DMS114 treated with DMSO at 0.1 percent for 48 hours (cell line): Measurements from ENCODE around the gene PARD6B.
"Not testable (repeated sequence)": the region's sequence is repeated elsewhere in the genome, so short reads cannot be mapped to it uniquely, and the experiment has no call there.

Experiments
- DNase-seq: peaks from one replicate; lab custom pipeline; 2025; ENCODE audit not compliant: unreplicated experiment; lab: John Stamatoyannopoulos, UW

The PARD6B gene

DNA sequence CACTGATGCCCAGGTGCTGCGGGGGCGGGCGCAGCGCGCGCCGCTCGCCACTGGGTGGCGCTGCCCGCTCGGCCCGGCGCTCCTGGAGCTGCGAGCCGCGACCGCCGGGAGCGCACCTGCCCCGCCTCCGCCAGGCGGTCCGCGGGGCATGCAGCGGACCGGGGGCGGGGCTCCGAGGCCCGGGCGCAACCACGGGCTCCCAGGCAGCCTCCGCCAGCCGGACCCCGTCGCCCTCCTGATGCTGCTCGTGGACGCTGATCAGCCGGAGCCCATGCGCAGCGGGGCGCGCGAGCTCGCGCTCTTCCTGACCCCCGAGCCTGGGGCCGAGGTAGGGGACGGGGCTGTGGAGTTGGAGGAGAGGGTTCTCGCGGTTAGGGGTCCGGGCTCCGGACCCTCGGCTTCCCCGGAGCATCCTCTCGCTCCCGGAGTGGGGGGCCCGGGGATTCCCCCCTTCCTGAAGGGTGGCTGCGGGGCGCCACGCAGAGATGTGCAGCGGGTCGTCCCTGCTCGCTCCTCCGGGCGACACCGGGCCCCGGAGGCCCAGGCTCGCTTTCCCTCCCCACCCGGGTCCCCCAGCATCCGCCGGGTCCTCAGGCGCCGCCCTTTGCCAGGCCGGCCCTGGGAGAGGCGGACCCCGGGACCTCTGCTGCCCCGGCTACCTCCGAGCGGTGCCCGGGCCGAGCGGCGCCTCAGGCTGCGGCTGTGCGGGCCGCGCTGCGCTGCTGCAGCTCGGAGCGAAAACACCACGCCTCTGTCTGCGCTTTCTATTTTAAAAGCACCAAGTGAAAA, 63.7 kb downstream of the PARD6B start, which contains the start of gene BCAS4:
Gene BCAS4, plus strand, starts transcription at position 216 of the 789 bp plus-strand sequence. Its CDS starts 23 bp downstream, at position 239.
- no peak for DNase-seq

DNA sequence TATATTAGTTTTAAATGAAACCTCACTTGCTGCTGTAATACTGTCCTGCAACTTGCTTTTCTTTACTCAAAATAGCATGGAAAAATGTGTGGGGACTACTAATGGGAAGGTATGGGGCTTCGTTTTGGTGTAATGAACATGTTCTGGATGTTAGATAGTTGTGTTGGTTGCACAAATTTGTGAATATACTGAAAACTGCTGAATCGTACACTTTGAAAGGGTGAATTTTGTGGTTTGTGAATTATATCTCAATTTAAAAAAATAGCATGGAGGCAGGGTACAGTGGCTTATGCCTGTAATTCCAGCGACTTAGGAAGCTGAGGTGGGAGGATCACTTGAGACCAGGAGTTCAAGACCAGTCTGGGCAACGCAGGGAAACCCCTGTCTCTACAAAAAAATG, 65.8 kb downstream of the PARD6B start:
- DNase-seq = no peak

DNA sequence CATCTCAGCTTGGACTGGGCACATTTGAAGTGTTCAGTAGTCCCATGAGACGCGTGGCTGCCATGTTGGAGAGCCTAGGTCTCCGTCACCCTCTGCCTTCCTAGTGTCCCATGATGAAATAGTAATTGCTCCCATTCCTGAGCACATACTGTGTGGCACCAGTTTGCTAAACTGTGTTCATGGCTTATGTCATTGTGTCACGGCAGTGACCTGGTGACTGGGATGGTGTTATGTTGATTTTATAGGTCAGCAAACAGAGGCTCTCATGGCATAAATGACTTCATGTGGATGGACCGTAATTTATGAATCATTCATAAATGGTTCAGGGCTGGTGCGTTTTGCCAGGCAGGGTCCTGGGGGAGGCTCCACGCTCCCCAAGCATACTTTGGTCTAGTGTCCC, 67.3 kb downstream of the PARD6B start:
- no peak for DNase-seq

DNA sequence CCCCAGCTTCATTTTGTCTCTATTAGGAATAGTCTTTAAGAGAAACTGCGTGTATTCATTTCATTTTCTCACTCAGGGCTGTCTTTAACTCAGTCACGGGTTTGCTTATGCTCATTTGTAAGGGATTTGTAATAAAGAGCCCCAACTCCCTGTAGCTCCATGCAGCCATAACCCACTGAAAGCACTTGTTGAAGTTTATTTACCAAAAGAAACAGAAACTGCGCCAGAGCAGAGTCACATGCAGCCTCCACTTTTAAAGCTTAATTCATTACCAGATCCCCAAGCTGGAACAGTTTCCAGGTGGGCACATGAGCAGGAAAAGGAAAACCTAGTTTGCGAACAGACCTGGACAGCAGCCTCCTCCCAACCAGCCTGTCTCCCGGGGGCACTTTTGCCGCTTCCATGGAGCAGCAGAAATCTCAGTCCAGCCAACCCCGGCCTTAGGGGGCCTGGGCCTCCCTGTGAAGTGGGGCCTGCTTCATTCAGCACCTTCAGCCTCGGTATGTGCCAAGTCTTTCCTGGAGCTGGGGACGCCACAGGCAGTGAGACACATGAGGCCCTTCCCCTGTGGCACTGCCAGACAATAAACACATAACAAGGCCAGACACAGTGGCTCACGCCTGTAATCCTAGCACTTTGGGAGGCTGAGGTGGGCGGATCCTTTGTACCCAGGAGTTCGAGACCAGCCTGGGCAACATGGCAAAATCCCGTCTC, 68.0 kb downstream of the PARD6B start:
- DNase-seq = no peak

DNA sequence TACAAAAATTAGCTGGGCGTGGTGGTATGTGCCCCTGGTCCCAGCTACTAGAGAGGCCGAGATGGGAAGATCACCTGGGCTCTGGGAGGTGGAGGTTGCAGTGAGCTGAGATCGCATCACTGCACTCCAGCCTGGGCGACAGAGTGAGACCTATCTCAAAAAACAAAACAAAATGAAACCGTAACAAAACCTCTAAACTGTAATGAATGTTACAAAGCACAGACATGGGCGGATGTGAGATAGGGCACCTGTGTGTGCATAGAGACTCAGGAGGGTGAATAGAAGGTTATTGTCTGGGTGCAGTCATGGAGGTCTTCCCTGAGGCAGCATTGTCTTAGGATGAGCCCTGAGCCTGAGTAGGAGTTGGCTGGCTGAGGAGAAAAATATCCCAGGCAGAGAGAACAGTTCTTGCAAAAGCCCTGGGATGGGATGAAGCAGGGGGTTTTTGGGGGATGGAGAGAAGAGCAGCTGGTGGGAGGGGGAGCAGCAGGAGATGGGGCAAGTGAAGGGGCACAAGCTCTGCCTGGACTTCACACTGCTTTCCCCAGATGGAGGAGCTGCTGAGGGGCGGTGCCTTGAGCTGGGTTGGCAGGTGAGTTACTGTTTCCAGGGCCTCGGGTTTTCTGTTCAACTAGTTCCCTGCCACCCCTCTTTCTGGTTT, 68.6 kb downstream of the PARD6B start:
- DNase-seq = no peak

DNA sequence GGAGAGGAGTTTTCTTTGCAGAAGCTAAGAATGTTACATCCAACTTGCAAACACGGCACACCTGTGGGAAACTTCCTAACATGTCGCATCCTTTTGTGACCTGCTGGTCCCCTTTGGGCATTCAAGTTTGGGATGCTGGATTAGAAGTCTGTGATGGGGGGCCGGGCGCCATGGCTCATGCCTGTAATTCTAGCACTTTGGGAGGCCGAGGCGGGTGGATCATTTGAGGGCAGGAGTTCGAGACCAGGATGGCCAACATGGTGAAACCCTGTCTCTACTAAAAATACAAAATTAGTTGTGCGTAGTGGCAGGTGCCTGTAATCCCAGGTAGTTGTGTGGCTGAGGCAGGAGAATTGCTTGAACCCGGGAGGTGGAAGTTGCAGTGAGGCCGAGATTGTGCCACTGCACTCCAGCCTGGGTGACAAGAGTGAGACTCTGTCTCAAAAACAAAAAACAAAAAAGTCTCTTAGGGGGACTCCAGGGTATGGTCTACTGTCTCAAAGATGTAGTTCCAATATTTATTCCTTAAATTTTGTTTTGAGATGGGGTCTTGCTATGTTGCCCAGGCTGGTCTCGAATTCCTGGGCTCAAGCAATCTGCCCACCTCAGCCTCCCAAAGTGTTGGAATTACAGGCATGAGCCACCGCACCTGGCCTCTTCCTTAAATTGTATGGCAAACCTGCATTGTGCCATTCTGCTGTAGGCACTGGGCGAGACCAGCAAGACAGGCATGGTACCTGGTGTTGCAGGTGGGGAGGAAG, 69.8 kb downstream of the PARD6B start:
- not testable (repeated sequence) for DNase-seq

DNA sequence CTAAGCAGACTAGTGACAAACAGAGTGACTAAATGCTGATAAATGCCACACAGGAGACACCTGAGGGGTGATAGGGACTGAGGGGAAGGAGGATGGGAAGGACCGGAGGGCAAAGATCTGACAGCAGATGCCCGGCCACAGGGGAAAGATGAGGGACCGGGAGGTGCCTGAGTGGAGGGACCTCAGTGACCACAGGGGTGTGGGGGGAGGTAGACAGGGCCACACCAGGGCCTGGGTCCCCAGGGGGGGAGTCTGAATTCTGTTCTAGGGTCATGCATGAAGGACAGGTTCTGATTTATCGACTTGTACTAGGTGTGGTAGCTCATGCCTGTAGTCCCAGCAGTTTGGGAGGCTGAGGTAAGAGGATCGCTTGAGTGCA, 70.4 kb downstream of the PARD6B start:
- no peak for DNase-seq

DNA sequence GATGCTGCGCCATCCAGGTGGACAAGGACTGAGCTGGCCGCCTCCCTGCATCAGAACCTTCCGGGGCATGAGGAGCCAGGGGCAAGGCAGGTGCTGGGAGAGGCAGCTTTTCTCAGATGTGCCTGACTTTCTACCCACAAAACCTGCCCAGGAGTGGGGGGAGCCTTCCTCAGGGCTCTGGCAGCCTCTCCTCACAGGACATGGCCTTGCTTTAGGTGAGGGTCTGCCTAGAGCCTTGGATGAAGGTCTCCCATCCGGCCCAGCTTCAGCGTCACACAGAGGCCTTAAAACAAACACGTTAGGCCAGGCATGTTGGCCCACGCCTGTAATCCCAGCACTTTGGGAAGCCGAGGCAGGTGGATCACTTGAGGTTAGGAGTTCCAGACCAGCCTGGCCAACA, 70.9 kb downstream of the PARD6B start:
- no peak for DNase-seq

DNA sequence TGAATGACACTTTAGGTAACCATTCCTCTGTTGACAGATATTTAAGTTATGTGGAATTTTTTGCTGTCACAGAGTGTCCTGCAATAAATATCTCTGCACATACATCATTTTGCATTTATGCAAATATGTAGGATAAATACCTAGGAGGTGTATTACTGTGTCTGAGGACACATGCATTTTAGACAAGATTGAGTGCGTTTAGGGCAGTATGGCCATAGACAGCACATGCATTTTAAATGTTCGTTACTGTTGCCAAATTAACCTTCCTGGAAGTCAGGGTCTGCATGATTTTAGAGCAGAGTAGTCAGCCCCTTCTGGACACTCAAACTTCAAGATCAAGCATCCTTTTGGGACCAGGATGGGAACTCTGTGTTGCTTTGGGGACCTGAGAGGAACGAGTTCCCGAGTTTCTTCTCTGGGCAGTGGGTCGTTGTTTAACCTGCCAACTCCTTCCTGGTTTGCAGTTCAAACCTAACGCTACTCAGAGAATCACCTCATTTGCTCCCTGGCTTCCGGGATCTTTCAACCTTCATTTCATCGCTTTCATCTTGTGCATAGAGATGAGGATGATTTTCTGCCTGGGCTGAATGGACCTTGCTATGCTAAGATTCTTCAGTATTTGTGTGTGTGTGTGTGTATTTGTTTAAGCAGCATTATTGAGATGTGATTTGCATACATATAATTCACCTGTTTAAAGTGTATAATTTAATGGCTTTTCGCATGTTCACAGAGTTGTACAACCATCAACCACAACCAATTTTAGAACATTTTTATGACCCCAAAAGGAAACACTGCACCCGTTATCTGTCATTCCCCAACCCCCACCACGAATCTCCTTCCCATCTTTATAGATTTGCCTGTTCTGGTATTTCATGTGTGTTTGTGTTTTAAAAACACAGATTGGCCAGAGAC, 73.3 kb downstream of the PARD6B start:
- DNase-seq = no peak

DNA sequence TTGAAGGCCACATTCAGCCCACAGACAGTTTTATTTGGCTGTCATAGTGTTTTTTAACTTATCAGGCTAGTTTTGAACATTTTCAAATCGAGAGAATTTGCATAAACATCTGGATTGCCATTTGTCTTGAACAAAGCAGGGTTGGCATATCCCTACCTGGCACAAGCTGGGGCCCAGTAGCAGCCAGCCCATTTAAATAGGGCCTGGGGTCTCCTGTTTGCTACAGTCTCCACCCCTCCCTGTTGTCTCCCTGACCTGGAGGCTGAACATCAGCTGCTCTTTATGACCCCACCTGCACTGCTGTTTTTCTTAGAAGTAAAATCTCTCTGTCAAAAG, 73.9 kb downstream of the PARD6B start:
- no peak for DNase-seq

DNA sequence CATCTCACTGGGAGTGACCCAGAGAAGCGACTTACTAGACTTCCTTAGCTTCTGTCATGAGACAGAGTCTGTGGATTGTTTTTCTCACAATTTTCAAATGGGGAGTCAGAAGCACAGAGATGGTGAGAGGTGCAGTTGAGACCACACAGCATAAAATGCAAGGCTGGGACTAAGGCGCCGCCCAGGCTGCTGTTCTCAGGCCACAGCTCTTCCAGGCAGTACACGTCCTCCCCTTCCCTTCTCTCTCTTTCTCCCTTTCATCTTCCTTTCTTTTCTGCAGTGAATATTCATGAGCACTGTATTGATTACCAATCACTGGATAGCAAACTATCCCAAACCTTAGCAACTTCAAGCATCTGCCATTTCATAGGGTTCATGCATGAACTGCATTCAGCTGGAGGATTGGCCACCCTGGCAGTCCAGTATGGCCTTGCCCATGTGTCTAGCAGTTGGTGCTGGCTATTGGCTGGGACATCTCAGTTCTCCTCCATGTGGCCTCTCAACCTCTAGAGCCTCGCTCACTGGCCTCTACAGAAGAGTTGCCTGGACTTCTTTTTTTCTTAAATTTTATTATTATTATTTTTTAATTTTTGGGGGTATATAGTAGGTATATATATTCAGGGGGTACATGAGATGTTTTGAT, 74.9 kb downstream of the PARD6B start:
- DNase-seq = no peak
